Mesothelial cell of epicardium (in vitro differentiated cells): ENCODE data around the gene PDCD1LG2. TPM values are rescaled to one million over a fixed set of nuclear protein-coding genes. Genes with fewer than 3 reads are reported as not detected.

ENCODE experiments used
- DNase-seq, 2 experiments: peaks; one replicate each; pipeline ENCODE4 v3.0.0; 2021; ENCODE audit warnings: low spot score in 2 of 2; ENCODE audit not compliant: unreplicated experiment in 2 of 2
- H3K27ac Mint-ChIP-seq: 2 replicates; pipeline ENCODE4 v1.8.0; 2021; ENCODE audit warnings: mixed read lengths
- H3K27me3 Mint-ChIP-seq: 2 replicates; pipeline ENCODE4 v1.8.0; 2021; ENCODE audit warnings: low read depth, mixed read lengths
- H3K36me3 Mint-ChIP-seq: 2 replicates; pipeline ENCODE4 v1.8.0; 2021; ENCODE audit warnings: mixed read lengths
- H3K4me1 Mint-ChIP-seq: 2 replicates; pipeline ENCODE4 v1.8.0; 2021; ENCODE audit warnings: mixed read lengths
- H3K4me3 Mint-ChIP-seq: 2 replicates; pipeline ENCODE4 v1.8.0; 2021; ENCODE audit warnings: mild to moderate bottlenecking, moderate library complexity, mixed read lengths
- H3K9me3 Mint-ChIP-seq: 2 replicates; pipeline ENCODE4 v1.8.0; 2021; ENCODE audit warnings: mixed read lengths
- total RNA-seq: library from RNA; stranded (reverse); gene quantifications from 3 replicates; pipeline ENCODE4 v1.2.1, GENCODE V29; 2021
- TF ChIP-seq, protein P1 (sequence below): fragments of 200-600 bp; sonication (generic); IDR thresholded peaks from one replicate; pipeline ENCODE4 v1.5.0; 2021; ENCODE audit warnings: antibody characterized with exemption; ENCODE audit not compliant: unreplicated experiment

Gene PDCD1LG2
- total RNA-seq, 1 donor from 2014 or later: not detected

GRCh38 chr9:5529683-5530221 lies 19.4 kb downstream of the PDCD1LG2 start:
- Mint-ChIP-seq H3K9me3 (no peaks in the 10 kb centered on the region), H3K4me3 (no peak overlapping the region), H3K4me1 (peaks cover 32% of the 10 kb centered on the region), H3K36me3 (no peaks in the 10 kb centered on the region), H3K27ac (no peak overlapping the region), H3K27me3 (no peaks in the 10 kb centered on the region)
- no peak for DNase-seq
- TF ChIP-seq, protein P1, sequence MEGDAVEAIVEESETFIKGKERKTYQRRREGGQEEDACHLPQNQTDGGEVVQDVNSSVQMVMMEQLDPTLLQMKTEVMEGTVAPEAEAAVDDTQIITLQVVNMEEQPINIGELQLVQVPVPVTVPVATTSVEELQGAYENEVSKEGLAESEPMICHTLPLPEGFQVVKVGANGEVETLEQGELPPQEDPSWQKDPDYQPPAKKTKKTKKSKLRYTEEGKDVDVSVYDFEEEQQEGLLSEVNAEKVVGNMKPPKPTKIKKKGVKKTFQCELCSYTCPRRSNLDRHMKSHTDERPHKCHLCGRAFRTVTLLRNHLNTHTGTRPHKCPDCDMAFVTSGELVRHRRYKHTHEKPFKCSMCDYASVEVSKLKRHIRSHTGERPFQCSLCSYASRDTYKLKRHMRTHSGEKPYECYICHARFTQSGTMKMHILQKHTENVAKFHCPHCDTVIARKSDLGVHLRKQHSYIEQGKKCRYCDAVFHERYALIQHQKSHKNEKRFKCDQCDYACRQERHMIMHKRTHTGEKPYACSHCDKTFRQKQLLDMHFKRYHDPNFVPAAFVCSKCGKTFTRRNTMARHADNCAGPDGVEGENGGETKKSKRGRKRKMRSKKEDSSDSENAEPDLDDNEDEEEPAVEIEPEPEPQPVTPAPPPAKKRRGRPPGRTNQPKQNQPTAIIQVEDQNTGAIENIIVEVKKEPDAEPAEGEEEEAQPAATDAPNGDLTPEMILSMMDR: no peak

DNA sequence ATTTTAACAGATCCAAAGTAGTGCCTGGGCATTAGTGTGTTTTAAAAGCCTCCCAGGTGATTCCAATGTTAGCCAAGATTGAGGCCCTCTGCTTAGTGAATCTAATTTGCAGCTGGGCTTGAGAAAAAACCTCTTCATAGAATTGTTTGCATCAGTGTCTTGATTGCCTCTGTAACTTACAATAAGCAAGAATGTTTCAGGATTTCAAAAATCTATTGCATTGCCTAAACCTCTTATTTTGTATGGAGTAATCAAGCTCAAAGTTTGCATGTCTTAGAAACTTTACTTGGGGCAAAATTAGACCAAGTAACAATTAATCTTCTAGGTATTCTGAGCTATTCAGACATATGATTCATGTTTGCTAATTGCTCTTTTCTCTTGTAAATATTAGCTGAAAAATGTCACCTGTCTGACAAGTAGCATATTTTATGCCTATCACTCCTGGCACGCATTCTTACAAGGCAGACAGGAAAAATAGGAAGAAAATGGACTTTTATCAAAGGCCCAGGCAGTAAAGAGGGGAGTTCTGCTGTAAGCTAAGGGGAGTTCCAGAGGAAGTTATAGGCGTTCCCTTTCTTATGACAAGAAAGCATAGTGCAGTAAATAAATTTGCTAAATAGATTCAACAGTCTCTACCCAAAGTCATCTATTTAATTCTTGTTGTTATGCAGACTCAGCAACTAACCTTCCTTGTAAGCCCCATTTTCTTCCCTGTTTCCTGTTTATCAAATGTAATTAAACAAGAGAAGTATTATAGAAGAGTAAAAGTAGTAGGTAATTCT lies 21.0 kb downstream of the PDCD1LG2 start:
- no peaks in the 10 kb centered on the region for H3K9me3 Mint-ChIP-seq
- TF ChIP-seq, protein P1: no peak
- H3K4me3 Mint-ChIP-seq: no peak overlapping the region
- H3K36me3 Mint-ChIP-seq: no peaks in the 10 kb centered on the region
- DNase-seq: no peak
- H3K4me1 Mint-ChIP-seq: peaks cover 32% of the 10 kb centered on the region
- H3K27ac Mint-ChIP-seq: peak overlapping the region; percentile 74
- H3K27me3 Mint-ChIP-seq: no peaks in the 10 kb centered on the region

DNA sequence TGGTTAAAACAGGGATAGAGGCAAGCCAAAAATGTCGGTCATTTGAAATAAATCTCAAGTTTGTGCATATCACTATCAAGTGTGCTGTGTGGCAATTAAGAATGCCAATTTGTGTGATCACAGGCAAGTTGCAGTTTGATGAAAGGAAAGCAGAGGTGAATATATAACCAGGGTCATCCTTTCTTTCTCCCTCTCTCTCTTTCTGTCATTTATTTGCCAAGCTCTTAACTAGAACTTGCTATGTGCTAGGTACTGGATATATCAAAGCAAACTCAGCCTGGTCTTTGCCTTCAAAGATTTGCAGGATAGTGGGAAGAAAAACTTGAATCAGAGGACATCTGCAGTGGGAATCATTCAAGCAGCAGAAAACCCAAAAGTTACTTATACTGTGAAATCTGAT lies 22.0 kb downstream of the PDCD1LG2 start:
- H3K4me3 Mint-ChIP-seq: no peak overlapping the region
- H3K27me3 Mint-ChIP-seq: no peaks in the 10 kb centered on the region
- peaks cover 32% of the 10 kb centered on the region for H3K4me1 Mint-ChIP-seq
- no peak for DNase-seq
- TF ChIP-seq, protein P1: no peak
- H3K36me3 Mint-ChIP-seq: no peaks in the 10 kb centered on the region
- H3K9me3 Mint-ChIP-seq: no peaks in the 10 kb centered on the region
- no peak overlapping the region for H3K27ac Mint-ChIP-seq

DNA sequence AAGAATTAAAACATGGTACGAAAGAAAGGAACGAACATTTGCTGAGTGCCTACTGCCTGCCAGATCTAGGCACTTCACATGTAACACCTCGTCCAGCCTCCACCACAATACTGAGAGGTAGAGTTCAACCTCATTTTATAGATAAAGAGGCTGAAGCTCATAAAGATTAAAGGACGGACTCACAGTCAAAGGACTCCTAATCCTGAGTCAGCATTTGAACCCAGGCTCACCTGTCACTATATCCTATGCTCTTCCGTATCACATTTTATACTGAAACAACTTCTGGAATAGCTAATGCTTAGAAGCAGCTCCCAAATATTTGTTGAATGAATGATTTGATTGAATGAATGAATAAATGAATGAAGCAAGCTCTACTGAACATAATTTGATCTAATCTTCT lies 22.5 kb downstream of the PDCD1LG2 start:
- H3K9me3 Mint-ChIP-seq: no peaks in the 10 kb centered on the region
- TF ChIP-seq, protein P1: no peak
- H3K27ac Mint-ChIP-seq: no peak overlapping the region
- no peak overlapping the region for H3K4me3 Mint-ChIP-seq
- H3K4me1 Mint-ChIP-seq: peaks cover 32% of the 10 kb centered on the region
- no peaks in the 10 kb centered on the region for H3K27me3 Mint-ChIP-seq
- no peak for DNase-seq
- no peaks in the 10 kb centered on the region for H3K36me3 Mint-ChIP-seq

GRCh38 chr9:5536684-5537083 lies 26.4 kb downstream of the PDCD1LG2 start:
- Mint-ChIP-seq H3K27me3 (no peaks in the 10 kb centered on the region), H3K4me1 (peaks cover 13% of the 10 kb centered on the region), H3K27ac (no peak overlapping the region), H3K9me3 (peaks cover 15% of the 10 kb centered on the region), H3K36me3 (peaks cover 3% of the 10 kb centered on the region), H3K4me3 (no peak overlapping the region)
- TF ChIP-seq, protein P1: no peak
- no peak for DNase-seq
